HG02970 (cell line): Measurements from ENCODE around the gene NAA16.
"Not testable (repeated sequence)": the region's sequence is repeated elsewhere in the genome, so short reads cannot be mapped to it uniquely, and the experiment has no call there.

ENCODE experiments used
- ATAC-seq: cut with Tn5 transposase; IDR thresholded peaks from one replicate; pipeline ENCODE4 v1.9.1; 2021; ENCODE audit warnings: mild to moderate bottlenecking, moderate library complexity, moderate number of reproducible peaks; ENCODE audit not compliant: unreplicated experiment, low FRiP score

NAA16 gene

GRCh38 chr13:41403983-41404382 is 92.9 kb downstream of the NAA16 start:
- ATAC-seq, result no peak

GRCh38 chr13:41405367-41405766 is 94.3 kb downstream of the NAA16 start:
- no peak for ATAC-seq

GRCh38 chr13:41407380-41407779 is 96.3 kb downstream of the NAA16 start:
- no peak for ATAC-seq

GRCh38 chr13:41408121-41408520 is 97.1 kb downstream of the NAA16 start:
- no peak for ATAC-seq

GRCh38 chr13:41408746-41409145 is 97.7 kb downstream of the NAA16 start:
- no peak for ATAC-seq

GRCh38 chr13:41409611-41410010 is 98.5 kb downstream of the NAA16 start:
- ATAC-seq, result no peak

- ATAC-seq, result no peak
Measured at GRCh38 chr13:41411060-41411459, 100.0 kb downstream of the NAA16 start.

GRCh38 chr13:41411522-41411921 is 100.5 kb downstream of the NAA16 start:
- ATAC-seq, result no peak

- ATAC-seq, result no peak
Measured at GRCh38 chr13:41413872-41414271, 102.8 kb downstream of the NAA16 start.

GRCh38 chr13:41416276-41416675 is 105.2 kb downstream of the NAA16 start:
- ATAC-seq, result no peak

- ATAC-seq, result no peak
Measured at GRCh38 chr13:41418027-41418426, 107.0 kb downstream of the NAA16 start.

GRCh38 chr13:41418731-41419130 is 107.7 kb downstream of the NAA16 start:
- no peak for ATAC-seq

GRCh38 chr13:41419206-41419605 is 108.1 kb downstream of the NAA16 start:
- no peak for ATAC-seq

GRCh38 chr13:41420146-41420545 is 109.1 kb downstream of the NAA16 start:
- ATAC-seq, result no peak

GRCh38 chr13:41421330-41421729 is 110.3 kb downstream of the NAA16 start:
- not testable (repeated sequence) for ATAC-seq

- not testable (repeated sequence) for ATAC-seq
Measured at GRCh38 chr13:41421983-41422382, 110.9 kb downstream of the NAA16 start.

GRCh38 chr13:41423259-41423658 is 112.2 kb downstream of the NAA16 start:
- not testable (repeated sequence) for ATAC-seq

GRCh38 chr13:41424675-41425074 is 113.6 kb downstream of the NAA16 start:
- not testable (repeated sequence) for ATAC-seq

- no peak for ATAC-seq
Measured at GRCh38 chr13:41426047-41426446, 115.0 kb downstream of the NAA16 start.
